Activated T-cell treated with anti-CD3 and anti-CD28 coated beads, Interleukin-2, amount 50 U/mL, for 24 hours (primary cell): Measurements from ENCODE around the gene TRMT2A.

Source experiments
- DNase-seq: peaks from one replicate; pipeline ENCODE4 v3.0.0-alpha.2; 2020
- H3K27ac Mint-ChIP-seq: 2 replicates; pipeline ENCODE4 v1.8.0; 2020; ENCODE audit warnings: mild to moderate bottlenecking, mixed read lengths
- H3K27me3 Mint-ChIP-seq: 2 replicates; pipeline ENCODE4 v1.8.0; 2020; ENCODE audit warnings: mixed read lengths
- H3K36me3 Mint-ChIP-seq: 2 replicates; pipeline ENCODE4 v1.8.0; 2020; ENCODE audit warnings: low read depth, mixed read lengths
- H3K4me1 Mint-ChIP-seq: 2 replicates; pipeline ENCODE4 v1.8.0; 2020; ENCODE audit warnings: low read depth, mixed read lengths
- H3K4me3 Mint-ChIP-seq: 2 replicates; pipeline ENCODE4 v1.8.0; 2020; ENCODE audit warnings: mild to moderate bottlenecking, moderate library complexity, mixed read lengths
- H3K9me3 Mint-ChIP-seq: 2 replicates; pipeline ENCODE4 v1.8.0; 2020; ENCODE audit warnings: mixed read lengths

The TRMT2A gene

GRCh38 chr22:20141186-20142077 is 24.4 kb upstream of the TRMT2A start:
- Mint-ChIP-seq H3K4me3 (no peak overlapping the region), H3K36me3 (peaks cover 27% of the 10 kb centered on the region), H3K27me3 (no peaks in the 10 kb centered on the region), H3K9me3 (no peaks in the 10 kb centered on the region), H3K27ac (no peak overlapping the region), H3K4me1 (peaks cover 18% of the 10 kb centered on the region)
- DNase-seq, result no peak

GRCh38 chr22:20140521-20140964 is 23.5 kb upstream of the TRMT2A start:
- H3K9me3 Mint-ChIP-seq, result no peaks in the 10 kb centered on the region
- DNase-seq, result no peak
- H3K36me3 Mint-ChIP-seq, result peaks cover 28% of the 10 kb centered on the region
- no peak overlapping the region for H3K4me3 Mint-ChIP-seq
- no peak overlapping the region for H3K27ac Mint-ChIP-seq
- H3K4me1 Mint-ChIP-seq, result peaks cover 22% of the 10 kb centered on the region
- H3K27me3 Mint-ChIP-seq, result no peaks in the 10 kb centered on the region

- no peak overlapping the region for H3K27ac Mint-ChIP-seq
- no peaks in the 10 kb centered on the region for H3K9me3 Mint-ChIP-seq
- no peak for DNase-seq
- peaks cover 25% of the 10 kb centered on the region for H3K4me1 Mint-ChIP-seq
- no peaks in the 10 kb centered on the region for H3K27me3 Mint-ChIP-seq
- peaks cover 25% of the 10 kb centered on the region for H3K36me3 Mint-ChIP-seq
- H3K4me3 Mint-ChIP-seq, result no peak overlapping the region
Measured at GRCh38 chr22:20140107-20140445, 23.1 kb upstream of the TRMT2A start.

- H3K36me3 Mint-ChIP-seq, result peaks cover 26% of the 10 kb centered on the region
- no peaks in the 10 kb centered on the region for H3K27me3 Mint-ChIP-seq
Measured at GRCh38 chr22:20139391-20140106, 22.5 kb upstream of the TRMT2A start.

GRCh38 chr22:20138868-20139267 is 21.8 kb upstream of the TRMT2A start:
- H3K9me3 Mint-ChIP-seq, result no peaks in the 10 kb centered on the region
- no peak overlapping the region for H3K27ac Mint-ChIP-seq
- no peak overlapping the region for H3K4me3 Mint-ChIP-seq
- no peak for DNase-seq
- no peaks in the 10 kb centered on the region for H3K27me3 Mint-ChIP-seq
- H3K4me1 Mint-ChIP-seq, result peaks cover 34% of the 10 kb centered on the region
- peaks cover 21% of the 10 kb centered on the region for H3K36me3 Mint-ChIP-seq

More at GRCh38 chr22:20139391-20140106, 22.5 kb upstream of the TRMT2A start:
- no peak for DNase-seq
- H3K9me3 Mint-ChIP-seq, result no peaks in the 10 kb centered on the region
- H3K4me3 Mint-ChIP-seq, result no peak overlapping the region
- peaks cover 28% of the 10 kb centered on the region for H3K4me1 Mint-ChIP-seq
- H3K27ac Mint-ChIP-seq, result no peak overlapping the region

- no peak for DNase-seq
- Mint-ChIP-seq H3K27ac (no peak overlapping the region), H3K27me3 (no peaks in the 10 kb centered on the region), H3K36me3 (peaks cover 19% of the 10 kb centered on the region), H3K4me3 (no peak overlapping the region), H3K4me1 (peaks cover 38% of the 10 kb centered on the region), H3K9me3 (no peaks in the 10 kb centered on the region)
Measured at GRCh38 chr22:20138417-20138738, 21.4 kb upstream of the TRMT2A start.

- Mint-ChIP-seq H3K9me3 (no peaks in the 10 kb centered on the region), H3K36me3 (peaks cover 19% of the 10 kb centered on the region), H3K27ac (peak overlapping the region; percentile 44), H3K27me3 (no peaks in the 10 kb centered on the region), H3K4me3 (no peak overlapping the region), H3K4me1 (peaks cover 43% of the 10 kb centered on the region)
- no peak for DNase-seq
Measured at GRCh38 chr22:20137671-20138416, 20.8 kb upstream of the TRMT2A start.

- H3K36me3 Mint-ChIP-seq, result peaks cover 23% of the 10 kb centered on the region
- H3K9me3 Mint-ChIP-seq, result no peaks in the 10 kb centered on the region
- peaks cover 48% of the 10 kb centered on the region for H3K4me1 Mint-ChIP-seq
- H3K27ac Mint-ChIP-seq, result no peak overlapping the region
- no peaks in the 10 kb centered on the region for H3K27me3 Mint-ChIP-seq
- H3K4me3 Mint-ChIP-seq, result no peak overlapping the region
- no peak for DNase-seq
Measured at GRCh38 chr22:20137113-20137512, 20.1 kb upstream of the TRMT2A start.

- H3K4me1 Mint-ChIP-seq, result peaks cover 48% of the 10 kb centered on the region
- no peaks in the 10 kb centered on the region for H3K27me3 Mint-ChIP-seq
- peaks cover 23% of the 10 kb centered on the region for H3K36me3 Mint-ChIP-seq
- H3K4me3 Mint-ChIP-seq, result no peak overlapping the region
- no peak for DNase-seq
- H3K27ac Mint-ChIP-seq, result no peak overlapping the region
- H3K9me3 Mint-ChIP-seq, result no peaks in the 10 kb centered on the region
Measured at GRCh38 chr22:20136603-20136873, 19.5 kb upstream of the TRMT2A start.

GRCh38 chr22:20135806-20136602 is 19.0 kb upstream of the TRMT2A start:
- no peak overlapping the region for H3K27ac Mint-ChIP-seq
- no peaks in the 10 kb centered on the region for H3K27me3 Mint-ChIP-seq
- DNase-seq, result no peak
- no peak overlapping the region for H3K4me3 Mint-ChIP-seq
- H3K9me3 Mint-ChIP-seq, result no peaks in the 10 kb centered on the region
- H3K4me1 Mint-ChIP-seq, result peaks cover 48% of the 10 kb centered on the region
- peaks cover 23% of the 10 kb centered on the region for H3K36me3 Mint-ChIP-seq

GRCh38 chr22:20135265-20135664 is 18.2 kb upstream of the TRMT2A start:
- no peaks in the 10 kb centered on the region for H3K9me3 Mint-ChIP-seq
- H3K27me3 Mint-ChIP-seq, result no peaks in the 10 kb centered on the region
- H3K36me3 Mint-ChIP-seq, result peaks cover 21% of the 10 kb centered on the region
- H3K4me1 Mint-ChIP-seq, result peaks cover 48% of the 10 kb centered on the region
- no peak overlapping the region for H3K4me3 Mint-ChIP-seq
- DNase-seq, result no peak
- no peak overlapping the region for H3K27ac Mint-ChIP-seq

GRCh38 chr22:20133930-20134549 is 17.0 kb upstream of the TRMT2A start:
- no peaks in the 10 kb centered on the region for H3K27me3 Mint-ChIP-seq
- H3K4me1 Mint-ChIP-seq, result peaks cover 58% of the 10 kb centered on the region
- DNase-seq, result no peak
- H3K9me3 Mint-ChIP-seq, result no peaks in the 10 kb centered on the region
- H3K36me3 Mint-ChIP-seq, result peaks cover 11% of the 10 kb centered on the region
- peak overlapping the region; percentile 45 for H3K27ac Mint-ChIP-seq
- H3K4me3 Mint-ChIP-seq, result peak overlapping the region; percentile 79

- Mint-ChIP-seq H3K9me3 (no peaks in the 10 kb centered on the region), H3K4me3 (peak overlapping the region; percentile 79), H3K27me3 (no peaks in the 10 kb centered on the region), H3K4me1 (peaks cover 63% of the 10 kb centered on the region), H3K36me3 (peaks cover 23% of the 10 kb centered on the region), H3K27ac (peak overlapping the region; percentile 87)
- no peak for DNase-seq
Measured at GRCh38 chr22:20132686-20133246, 15.7 kb upstream of the TRMT2A start.
